Stimulated activated CD8-positive, alpha-beta memory T cell treated with anti-CD3 and anti-CD28 coated beads, Interleukin-15, amount 100 ng/mL, for 1 hour (primary cell): ENCODE measurements around the gene AMN.

Source experiments
- DNase-seq: peaks from one replicate; pipeline ENCODE4 v3.0.0-alpha.2; 2020; ENCODE audit warnings: low read depth

Gene AMN

GRCh38 chr14:102966681-102967505 lies 44.4 kb downstream of the AMN start:
- no peak for DNase-seq

GRCh38 chr14:102967506-102967795 lies 45.0 kb downstream of the AMN start:
- no peak for DNase-seq

GRCh38 chr14:102968306-102968705 lies 45.8 kb downstream of the AMN start:
- no peak for DNase-seq

- no peak for DNase-seq
These were observed 46.8 kb downstream of the AMN start for GRCh38 chr14:102969060-102969791.

- DNase-seq = no peak
These were observed 47.4 kb downstream of the AMN start for GRCh38 chr14:102969901-102970300.

GRCh38 chr14:102970496-102970895 lies 48.0 kb downstream of the AMN start:
- DNase-seq = no peak

- DNase-seq = no peak
These were observed 48.9 kb downstream of the AMN start for GRCh38 chr14:102971314-102971713.

- DNase-seq = no peak
These were observed 49.6 kb downstream of the AMN start for GRCh38 chr14:102971836-102972606.

- no peak for DNase-seq
These were observed 51.3 kb downstream of the AMN start for GRCh38 chr14:102973706-102974285.

GRCh38 chr14:102975662-102976061 lies 53.2 kb downstream of the AMN start:
- no peak for DNase-seq

GRCh38 chr14:102977475-102977874 lies 55.0 kb downstream of the AMN start:
- DNase-seq = no peak

- DNase-seq = no peak
These were observed 56.9 kb downstream of the AMN start for GRCh38 chr14:102979406-102979805.

GRCh38 chr14:102980409-102980810 lies 57.9 kb downstream of the AMN start:
- DNase-seq = no peak
